HG02840 (cell line): ENCODE data around the gene PNPLA7.

Experiments used
- ATAC-seq: cut with Tn5 transposase; IDR thresholded peaks from one replicate; pipeline ENCODE4 v1.9.1; 2021; ENCODE audit warnings: mild to moderate bottlenecking, moderate library complexity, moderate number of reproducible peaks; ENCODE audit not compliant: unreplicated experiment, low FRiP score

The PNPLA7 gene

GRCh38 chr9:137497921-137498719 is 52.1 kb downstream of the PNPLA7 start:
- no peak for ATAC-seq

- no peak for ATAC-seq
These were observed 53.4 kb downstream of the PNPLA7 start for GRCh38 chr9:137496601-137497375.

GRCh38 chr9:137494550-137495351 is 55.5 kb downstream of the PNPLA7 start:
- no peak for ATAC-seq

- ATAC-seq, result no peak
These were observed 56.1 kb downstream of the PNPLA7 start for GRCh38 chr9:137494104-137494544.

- ATAC-seq, result no peak
These were observed 56.7 kb downstream of the PNPLA7 start for GRCh38 chr9:137493364-137494103.

GRCh38 chr9:137492464-137493363 is 57.5 kb downstream of the PNPLA7 start:
- ATAC-seq, result no peak

- ATAC-seq, result no peak
These were observed 58.3 kb downstream of the PNPLA7 start for GRCh38 chr9:137491735-137492432.

- ATAC-seq, result no peak
These were observed 59.5 kb downstream of the PNPLA7 start for GRCh38 chr9:137490532-137491186.

GRCh38 chr9:137488906-137489305 is 61.3 kb downstream of the PNPLA7 start:
- ATAC-seq, result no peak

- ATAC-seq, result no peak
These were observed 61.9 kb downstream of the PNPLA7 start for GRCh38 chr9:137488327-137488653.

- no peak for ATAC-seq
These were observed 62.5 kb downstream of the PNPLA7 start for GRCh38 chr9:137487454-137488326.

- no peak for ATAC-seq
These were observed 63.4 kb downstream of the PNPLA7 start for GRCh38 chr9:137486545-137487453.

- no peak for ATAC-seq
These were observed 64.1 kb downstream of the PNPLA7 start for GRCh38 chr9:137486141-137486490.

GRCh38 chr9:137485343-137486140 is 64.7 kb downstream of the PNPLA7 start:
- no peak for ATAC-seq

- ATAC-seq, result no peak
These were observed 65.5 kb downstream of the PNPLA7 start for GRCh38 chr9:137484551-137485315.
